ENCODE results near the gene ANKRD24. TPM values are rescaled to one million over a fixed set of nuclear protein-coding genes. Genes with fewer than 3 reads are reported as not detected.

ANKRD24 gene
- total RNA-seq, 4 donors from 2014 or later: 0.30 to 1.7 (median 0.61) TPM

DNA sequence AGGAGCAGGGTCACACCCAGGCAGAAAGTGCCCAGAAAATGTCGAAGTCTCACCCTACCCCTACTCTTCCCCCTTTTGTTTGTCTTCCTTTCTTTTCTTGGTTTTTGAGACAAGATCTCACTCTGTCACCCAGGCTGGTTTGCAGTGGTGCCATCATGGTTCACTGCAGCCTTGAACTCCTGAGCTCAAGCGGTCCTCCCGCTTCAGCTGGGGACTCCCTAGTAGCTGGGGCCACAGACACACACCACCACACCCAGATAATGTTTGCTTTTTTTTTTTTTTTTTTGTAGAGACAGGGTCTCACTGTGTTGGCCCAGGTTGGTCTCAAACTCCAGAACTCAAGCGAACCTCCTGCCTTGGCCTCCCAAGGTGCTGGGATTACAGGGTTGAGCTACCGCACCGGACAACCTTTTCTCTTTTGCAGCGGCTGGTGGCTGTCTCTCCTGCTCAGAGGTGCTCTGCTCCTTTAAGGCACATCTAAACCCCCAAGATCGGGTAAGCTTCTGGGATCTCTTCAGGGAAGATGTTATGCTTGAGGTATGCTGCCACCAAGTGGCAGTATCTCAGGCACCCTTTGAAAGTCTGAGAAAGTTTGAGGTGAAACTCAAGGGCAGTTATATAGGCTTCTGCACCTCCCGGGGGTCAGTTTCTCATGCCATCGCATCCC lies 24.5 kb downstream of the ANKRD24 start:
- Histone ChIP-seq H3K27me3 (peaks cover 0 to 7% of the 10 kb centered on the region in 2 donors), H3K4me1 (peaks cover 0 to 9% (median 0%) of the 10 kb centered on the region in 4 donors), H3K9me3 (no peaks in the 10 kb centered on the region), H3K27ac (no peak overlapping the region), H3K36me3 (no peaks in the 10 kb centered on the region), H3K4me3 (no peak overlapping the region)
- 82 to 86% methylated on average over 10 of the region's 10 CpGs for WGBS, 2 donors
- no peak for DNase-seq (ENCODE audit: low spot score in 2 of 2)
- TF ChIP-seq CTCF (IDR thresholded peaks at IDR 0.05) (no peak), EP300 (IDR thresholded peaks at IDR 0.05) (no peak), POLR2A (IDR thresholded peaks at IDR 0.05) (no peak)

DNA sequence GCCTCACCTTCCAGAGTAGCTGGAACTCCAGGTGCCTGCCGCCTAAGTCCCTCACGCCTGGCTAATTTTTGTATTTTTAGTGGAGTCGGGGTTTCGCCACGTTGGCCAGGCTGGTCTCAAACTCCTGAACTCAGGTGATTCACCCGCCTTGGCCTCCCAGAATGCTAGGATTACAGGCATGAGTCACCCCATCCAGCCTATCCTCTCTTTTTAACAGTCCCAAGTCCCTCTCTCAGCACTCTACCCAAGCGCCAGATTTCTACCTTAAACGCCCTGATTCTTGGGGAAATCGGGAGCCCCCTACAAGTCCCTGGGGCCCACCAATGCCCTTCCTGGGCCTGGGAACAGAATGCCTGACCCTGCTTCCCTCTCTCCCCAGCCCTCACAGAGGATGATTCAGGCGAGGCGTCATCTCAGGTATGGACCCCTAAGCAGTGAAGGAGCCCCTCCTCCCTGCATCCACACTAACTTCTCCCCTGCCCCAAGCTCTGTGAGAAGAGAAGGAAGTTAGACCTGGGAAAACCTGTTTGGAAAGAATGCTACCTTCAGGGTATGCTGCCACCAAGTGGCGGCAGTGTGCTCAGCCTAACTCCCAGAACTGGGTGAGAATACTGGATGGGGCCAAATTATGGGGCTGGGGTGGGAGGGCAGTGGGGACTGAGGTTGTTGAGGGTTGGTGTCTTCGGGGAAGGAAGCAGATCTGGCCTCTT lies 26.1 kb downstream of the ANKRD24 start:
- Histone ChIP-seq H3K36me3 (no peaks in the 10 kb centered on the region), H3K9me3 (no peaks in the 10 kb centered on the region), H3K27ac (no peak overlapping the region), H3K4me1 (peaks cover 0 to 9% (median 0%) of the 10 kb centered on the region in 4 donors), H3K27me3 (peaks cover 0 to 7% of the 10 kb centered on the region in 2 donors), H3K4me3 (no peak overlapping the region)
- no peak for DNase-seq (ENCODE audit: low spot score in 2 of 2)
- TF ChIP-seq EP300 (IDR thresholded peaks at IDR 0.05) (no peak), POLR2A (IDR thresholded peaks at IDR 0.05) (no peak), CTCF (IDR thresholded peaks at IDR 0.05) (no peak)
- 75 to 82% methylated on average over 13 of the region's 13 CpGs for WGBS, 2 donors

DNA sequence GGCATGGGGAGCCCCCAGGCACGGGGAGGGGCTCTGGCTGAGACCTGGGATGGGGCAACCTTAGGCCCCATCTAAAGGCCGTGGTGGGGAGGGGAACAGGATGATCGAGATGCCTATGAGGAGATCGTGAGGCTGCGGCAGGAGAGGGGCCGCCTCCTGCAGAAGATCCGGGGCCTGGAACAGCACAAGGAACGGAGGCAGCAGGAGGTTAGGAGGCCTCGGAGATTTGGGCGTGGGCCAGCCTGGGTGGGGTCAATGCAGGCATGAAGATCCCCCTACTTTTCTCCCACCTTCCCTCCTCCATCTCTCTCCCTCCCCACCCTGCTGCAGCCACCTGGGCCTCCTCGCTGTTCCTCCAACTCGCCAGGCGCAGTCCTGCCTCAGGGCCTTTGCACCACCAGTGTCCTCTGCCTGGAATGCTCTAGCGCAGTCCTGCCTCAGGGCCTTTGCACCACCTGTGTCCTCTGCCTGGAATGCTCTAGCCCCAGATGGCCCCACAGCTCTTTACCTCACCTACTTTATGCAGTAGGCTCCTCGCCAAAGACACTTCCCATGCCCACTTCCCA lies 27.8 kb downstream of the ANKRD24 start:
- 78 to 88% methylated on average over 15 of the region's 15 CpGs for WGBS, 2 donors
- DNase-seq (ENCODE audit: low spot score in 2 of 2): no peak
- H3K9me3 ChIP-seq: no peaks in the 10 kb centered on the region
- H3K4me3 ChIP-seq: no peak overlapping the region
- H3K27me3 ChIP-seq: peaks cover 0 to 7% of the 10 kb centered on the region in 2 donors
- H3K4me1 ChIP-seq: no peaks in the 10 kb centered on the region
- no peaks in the 10 kb centered on the region for H3K36me3 ChIP-seq
- no peak for TF ChIP-seq EP300 (IDR thresholded peaks at IDR 0.05)
- TF ChIP-seq POLR2A (IDR thresholded peaks at IDR 0.05): no peak
- TF ChIP-seq CTCF (IDR thresholded peaks at IDR 0.05): no peak
- no peak overlapping the region for H3K27ac ChIP-seq

- no peak overlapping the region for H3K4me3 ChIP-seq
These were observed 30.6 kb downstream of the ANKRD24 start for GRCh38 chr19:4213116-4213515.

More at GRCh38 chr19:4213116-4213515, 30.6 kb downstream of the ANKRD24 start:
- H3K27me3 ChIP-seq: peaks cover 0 to 7% of the 10 kb centered on the region in 2 donors
- no peaks in the 10 kb centered on the region for H3K4me1 ChIP-seq
- no peak overlapping the region for H3K27ac ChIP-seq
- peaks cover 0 to 3% (median 0%) of the 10 kb centered on the region in 4 donors for H3K9me3 ChIP-seq
- H3K36me3 ChIP-seq: no peaks in the 10 kb centered on the region
- 72 to 76% methylated on average over 3 of the region's 3 CpGs for WGBS, 2 donors
- DNase-seq (ENCODE audit: low spot score in 2 of 2): no peak
- TF ChIP-seq CTCF (IDR thresholded peaks at IDR 0.05): no peak
- TF ChIP-seq POLR2A (IDR thresholded peaks at IDR 0.05): no peak
- no peak for TF ChIP-seq EP300 (IDR thresholded peaks at IDR 0.05)

Data from tibial nerve (tissue), 4 donors.